ENCODE results near the gene UTF1. TPM values are rescaled to one million over a fixed set of nuclear protein-coding genes. Genes with fewer than 3 reads are reported as not detected.
"Not testable (repeated sequence)": the region's sequence is repeated elsewhere in the genome, so short reads cannot be mapped to it uniquely, and the experiment has no call there.

Gene UTF1
- total RNA-seq, 1 donor from 2014 or later = not detected

GRCh38 chr10:133216776-133217175 is 13.2 kb upstream of the UTF1 start:
- Histone ChIP-seq H3K27me3 (no peaks in the 10 kb centered on the region), H3K9me3 (no peaks in the 10 kb centered on the region), H3K27ac (no peak overlapping the region), H3K4me3 (no peak overlapping the region), H3K4me1 (no peaks in the 10 kb centered on the region), H3K36me3 (no peaks in the 10 kb centered on the region)
- TF ChIP-seq POLR2AphosphoS5 (IDR thresholded peaks at IDR 0.05; ENCODE audit: insufficient read depth in 1 of 2, low read depth in 1 of 2) = no peak
- intact Hi-C loops (cut with DNase I) = no loop called here
- no peak for DNase-seq (ENCODE audit: extremely low spot score in 2 of 2)

DNA sequence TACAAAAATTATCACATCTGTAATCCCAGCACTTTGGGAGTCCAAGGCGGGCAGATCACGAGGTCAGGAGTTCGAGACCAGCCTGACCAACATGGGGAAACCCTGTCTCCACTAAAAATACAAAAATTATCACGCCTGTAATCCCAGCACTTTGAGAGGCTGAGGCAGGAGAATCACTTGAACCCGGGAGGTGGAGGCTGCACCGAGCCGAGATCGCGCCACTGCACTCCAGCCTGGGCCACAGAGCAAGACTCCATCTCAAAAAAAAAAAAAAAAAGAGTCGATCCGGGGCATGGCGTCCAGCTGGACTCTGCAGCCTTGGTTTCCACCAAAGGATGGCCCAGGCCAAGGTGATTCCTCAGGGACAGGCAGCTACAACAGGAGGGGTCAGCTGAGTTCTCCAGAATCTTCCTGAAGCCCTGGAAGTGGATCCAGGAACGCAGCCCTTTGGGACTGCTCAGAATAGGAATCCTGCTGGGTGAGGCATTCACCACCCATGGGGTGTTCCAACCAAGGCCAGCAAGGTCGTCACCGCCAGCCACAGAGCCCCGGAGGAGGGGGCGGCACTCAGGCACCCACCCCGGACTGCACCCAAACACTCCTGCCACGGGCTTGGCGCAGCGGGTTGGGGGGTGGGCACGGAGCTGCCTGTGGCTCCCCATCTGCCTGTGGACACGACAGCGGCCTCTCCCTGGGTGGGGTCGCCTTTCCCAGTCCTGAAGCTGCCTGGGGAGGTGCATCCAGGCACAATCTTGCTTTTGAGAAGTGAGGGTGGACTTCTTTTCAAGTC is 12.0 kb upstream of the UTF1 start:
- no peaks in the 10 kb centered on the region for H3K9me3 ChIP-seq
- no peak overlapping the region for H3K27ac ChIP-seq
- H3K27me3 ChIP-seq = no peaks in the 10 kb centered on the region
- TF ChIP-seq POLR2A (IDR thresholded peaks at IDR 0.05) = no peak
- no peak for TF ChIP-seq POLR2AphosphoS5 (IDR thresholded peaks at IDR 0.05; ENCODE audit: insufficient read depth in 1 of 2, low read depth in 1 of 2)
- TF ChIP-seq, protein P1, sequence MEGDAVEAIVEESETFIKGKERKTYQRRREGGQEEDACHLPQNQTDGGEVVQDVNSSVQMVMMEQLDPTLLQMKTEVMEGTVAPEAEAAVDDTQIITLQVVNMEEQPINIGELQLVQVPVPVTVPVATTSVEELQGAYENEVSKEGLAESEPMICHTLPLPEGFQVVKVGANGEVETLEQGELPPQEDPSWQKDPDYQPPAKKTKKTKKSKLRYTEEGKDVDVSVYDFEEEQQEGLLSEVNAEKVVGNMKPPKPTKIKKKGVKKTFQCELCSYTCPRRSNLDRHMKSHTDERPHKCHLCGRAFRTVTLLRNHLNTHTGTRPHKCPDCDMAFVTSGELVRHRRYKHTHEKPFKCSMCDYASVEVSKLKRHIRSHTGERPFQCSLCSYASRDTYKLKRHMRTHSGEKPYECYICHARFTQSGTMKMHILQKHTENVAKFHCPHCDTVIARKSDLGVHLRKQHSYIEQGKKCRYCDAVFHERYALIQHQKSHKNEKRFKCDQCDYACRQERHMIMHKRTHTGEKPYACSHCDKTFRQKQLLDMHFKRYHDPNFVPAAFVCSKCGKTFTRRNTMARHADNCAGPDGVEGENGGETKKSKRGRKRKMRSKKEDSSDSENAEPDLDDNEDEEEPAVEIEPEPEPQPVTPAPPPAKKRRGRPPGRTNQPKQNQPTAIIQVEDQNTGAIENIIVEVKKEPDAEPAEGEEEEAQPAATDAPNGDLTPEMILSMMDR (IDR thresholded peaks at IDR 0.05) = no peak
- no peak for DNase-seq (ENCODE audit: extremely low spot score in 2 of 2)
- no peaks in the 10 kb centered on the region for H3K4me1 ChIP-seq
- intact Hi-C loops (cut with DNase I) = no loop called here
- H3K36me3 ChIP-seq = no peaks in the 10 kb centered on the region
- H3K4me3 ChIP-seq = no peak overlapping the region

- Histone ChIP-seq H3K27me3 (no peaks in the 10 kb centered on the region), H3K4me1 (no peaks in the 10 kb centered on the region)
Measured at GRCh38 chr10:133218891-133219290, 11.1 kb upstream of the UTF1 start.

GRCh38 chr10:133219782-133220181 is 10.2 kb upstream of the UTF1 start:
- Histone ChIP-seq H3K4me1 (no peaks in the 10 kb centered on the region), H3K27ac (no peak overlapping the region), H3K36me3 (no peaks in the 10 kb centered on the region), H3K4me3 (no peak overlapping the region), H3K9me3 (no peaks in the 10 kb centered on the region), H3K27me3 (no peaks in the 10 kb centered on the region)
- TF ChIP-seq, protein P1 (IDR thresholded peaks at IDR 0.05) = no peak
- no peak for TF ChIP-seq POLR2A (IDR thresholded peaks at IDR 0.05)
- no peak for TF ChIP-seq POLR2AphosphoS5 (IDR thresholded peaks at IDR 0.05; ENCODE audit: insufficient read depth in 1 of 2, low read depth in 1 of 2)
- intact Hi-C loops (cut with DNase I) = no loop called here
- no peak for DNase-seq (ENCODE audit: extremely low spot score in 2 of 2)

More at GRCh38 chr10:133218891-133219290, 11.1 kb upstream of the UTF1 start:
- TF ChIP-seq POLR2A (IDR thresholded peaks at IDR 0.05) (no peak), POLR2AphosphoS5 (IDR thresholded peaks at IDR 0.05; ENCODE audit: insufficient read depth in 1 of 2, low read depth in 1 of 2) (no peak)
- TF ChIP-seq, protein P1 (IDR thresholded peaks at IDR 0.05) = no peak
- H3K27ac ChIP-seq = no peak overlapping the region
- no peak for DNase-seq (ENCODE audit: extremely low spot score in 2 of 2)
- H3K4me3 ChIP-seq = no peak overlapping the region
- H3K9me3 ChIP-seq = no peaks in the 10 kb centered on the region
- intact Hi-C loops (cut with DNase I) = no loop called here
- no peaks in the 10 kb centered on the region for H3K36me3 ChIP-seq

DNA sequence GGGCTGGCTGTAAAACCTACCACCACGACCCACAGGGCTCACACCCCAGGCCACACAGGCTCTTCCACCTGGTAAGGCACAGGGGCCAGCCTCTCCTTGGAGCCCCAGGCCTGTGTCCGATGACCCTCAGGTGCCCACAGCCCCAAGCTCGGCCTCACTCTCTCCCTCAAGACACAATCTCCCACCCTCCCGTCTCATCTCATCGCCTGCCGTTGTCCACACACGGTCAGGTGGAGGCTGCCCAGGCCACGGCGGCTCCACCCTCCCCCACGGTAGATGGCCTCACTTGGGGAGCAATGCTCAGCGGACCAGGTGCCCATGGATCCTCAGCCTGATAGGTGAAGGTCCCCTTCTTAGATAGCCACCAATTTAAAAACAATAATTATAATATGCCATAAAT is 8.7 kb upstream of the UTF1 start:
- TF ChIP-seq POLR2A (IDR thresholded peaks at IDR 0.05) = no peak
- TF ChIP-seq POLR2AphosphoS5 (IDR thresholded peaks at IDR 0.05; ENCODE audit: insufficient read depth in 1 of 2, low read depth in 1 of 2) = no peak
- TF ChIP-seq, protein P1 (IDR thresholded peaks at IDR 0.05) = no peak
- H3K27me3 ChIP-seq = no peaks in the 10 kb centered on the region
- no peak for DNase-seq (ENCODE audit: extremely low spot score in 2 of 2)
- H3K27ac ChIP-seq = no peak overlapping the region
- intact Hi-C loops (cut with DNase I) = no loop called here
- no peak overlapping the region for H3K4me3 ChIP-seq
- no peaks in the 10 kb centered on the region for H3K4me1 ChIP-seq
- H3K9me3 ChIP-seq = no peaks in the 10 kb centered on the region
- no peaks in the 10 kb centered on the region for H3K36me3 ChIP-seq

DNA sequence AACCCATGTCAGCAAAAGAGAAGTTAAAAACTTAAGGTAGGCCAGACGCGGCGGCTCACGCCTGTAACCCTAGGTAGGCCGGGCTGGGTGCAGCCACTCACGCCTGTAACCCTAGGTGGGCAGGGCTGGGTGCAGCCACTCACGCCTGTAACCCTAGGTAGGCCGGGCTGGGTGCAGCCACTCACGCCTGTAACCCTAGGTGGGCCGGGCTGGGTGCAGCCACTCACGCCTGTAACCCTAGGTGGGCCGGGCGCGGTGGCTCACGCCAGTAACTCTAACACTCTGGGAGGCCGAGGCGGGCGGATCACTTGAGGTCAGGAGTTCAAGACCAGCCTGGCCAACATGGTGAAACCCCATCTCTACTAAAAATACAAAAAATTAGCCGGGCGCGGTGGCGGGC is 8.3 kb upstream of the UTF1 start:
- H3K4me3 ChIP-seq; intact Hi-C loops (cut with DNase I); H3K9me3 ChIP-seq; H3K36me3 ChIP-seq; DNase-seq (ENCODE audit: extremely low spot score in 2 of 2); H3K27me3 ChIP-seq; H3K27ac ChIP-seq; H3K4me1 ChIP-seq: not testable (repeated sequence)

Measured in vagina (tissue), 2 donors.